HG03354 (cell line): ENCODE data around the gene TMED3.

Source experiments
- ATAC-seq: cut with Tn5 transposase; IDR thresholded peaks from one replicate; pipeline ENCODE4 v1.9.1; 2021; ENCODE audit warnings: mild to moderate bottlenecking; ENCODE audit not compliant: unreplicated experiment, poor library complexity, severe bottlenecking

TMED3 gene

GRCh38 chr15:79371591-79371990 lies 60.7 kb downstream of the TMED3 start:
- no peak for ATAC-seq

GRCh38 chr15:79372428-79372827 lies 61.5 kb downstream of the TMED3 start:
- no peak for ATAC-seq
